ENCODE data around the gene STXBP1.

Gene STXBP1

DNA sequence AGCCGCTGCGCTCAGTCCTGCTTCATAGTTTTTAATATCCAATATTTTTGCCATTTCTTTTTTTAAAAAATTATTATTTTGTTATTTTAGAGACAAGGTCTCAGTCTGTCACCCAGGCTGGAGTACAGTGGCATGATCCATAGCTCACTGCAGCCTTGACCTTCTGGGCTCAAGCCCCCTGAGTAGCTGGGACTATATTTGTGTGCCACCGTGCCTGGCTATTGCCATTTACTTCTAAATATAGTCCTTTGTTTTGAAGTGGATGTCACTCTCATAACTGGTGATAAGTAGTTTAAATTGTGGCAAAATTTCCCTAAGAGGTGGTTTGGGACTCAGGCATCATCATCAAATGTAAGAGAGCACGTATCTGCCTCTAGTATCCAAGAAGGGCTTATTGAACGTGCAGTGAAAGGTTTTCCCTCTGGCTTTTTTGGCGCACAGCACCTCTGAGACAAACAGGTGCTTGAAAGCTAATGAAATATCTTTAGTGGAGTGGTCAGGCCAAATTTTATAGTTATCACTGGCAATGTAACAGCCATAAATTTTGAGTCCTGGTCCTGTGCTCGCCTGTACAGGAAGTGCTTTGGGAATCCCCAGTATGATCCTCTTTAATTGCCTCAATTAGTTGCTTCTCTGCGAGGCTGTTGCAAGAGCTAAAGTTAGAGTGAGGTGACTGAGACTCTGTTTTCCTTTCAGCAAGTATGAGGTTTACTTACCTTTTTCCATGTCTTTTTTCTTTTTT lies 14.8 kb downstream of the STXBP1 start:
- H3K4me3 ChIP-seq (ENCODE audit: low read depth, low read length): no peak overlapping the region
- TF ChIP-seq, protein P1, sequence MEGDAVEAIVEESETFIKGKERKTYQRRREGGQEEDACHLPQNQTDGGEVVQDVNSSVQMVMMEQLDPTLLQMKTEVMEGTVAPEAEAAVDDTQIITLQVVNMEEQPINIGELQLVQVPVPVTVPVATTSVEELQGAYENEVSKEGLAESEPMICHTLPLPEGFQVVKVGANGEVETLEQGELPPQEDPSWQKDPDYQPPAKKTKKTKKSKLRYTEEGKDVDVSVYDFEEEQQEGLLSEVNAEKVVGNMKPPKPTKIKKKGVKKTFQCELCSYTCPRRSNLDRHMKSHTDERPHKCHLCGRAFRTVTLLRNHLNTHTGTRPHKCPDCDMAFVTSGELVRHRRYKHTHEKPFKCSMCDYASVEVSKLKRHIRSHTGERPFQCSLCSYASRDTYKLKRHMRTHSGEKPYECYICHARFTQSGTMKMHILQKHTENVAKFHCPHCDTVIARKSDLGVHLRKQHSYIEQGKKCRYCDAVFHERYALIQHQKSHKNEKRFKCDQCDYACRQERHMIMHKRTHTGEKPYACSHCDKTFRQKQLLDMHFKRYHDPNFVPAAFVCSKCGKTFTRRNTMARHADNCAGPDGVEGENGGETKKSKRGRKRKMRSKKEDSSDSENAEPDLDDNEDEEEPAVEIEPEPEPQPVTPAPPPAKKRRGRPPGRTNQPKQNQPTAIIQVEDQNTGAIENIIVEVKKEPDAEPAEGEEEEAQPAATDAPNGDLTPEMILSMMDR (IDR thresholded peaks at IDR 0.05; ENCODE audit: low read depth, low read length): no peak

DNA sequence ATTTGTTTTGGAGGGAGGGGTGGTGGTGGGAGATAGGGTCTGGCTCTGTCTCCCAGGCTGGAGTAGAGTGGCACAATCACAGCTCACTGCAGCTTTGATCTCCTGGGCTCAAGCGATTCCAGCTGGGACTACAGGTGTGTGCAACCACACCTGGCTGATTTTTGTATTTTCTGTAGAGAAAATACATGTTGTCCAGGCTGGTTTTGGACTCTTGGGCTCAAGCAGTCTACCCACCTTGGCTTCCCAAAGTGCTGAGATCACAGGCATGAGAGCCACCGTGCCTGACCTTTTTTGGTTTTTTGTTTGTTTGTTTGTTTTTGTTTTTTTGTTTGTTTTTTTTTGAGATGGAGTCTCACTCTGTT lies 15.4 kb downstream of the STXBP1 start:
- H3K4me3 ChIP-seq (ENCODE audit: low read depth, low read length): no peak overlapping the region
- TF ChIP-seq, protein P1 (IDR thresholded peaks at IDR 0.05; ENCODE audit: low read depth, low read length): no peak

DNA sequence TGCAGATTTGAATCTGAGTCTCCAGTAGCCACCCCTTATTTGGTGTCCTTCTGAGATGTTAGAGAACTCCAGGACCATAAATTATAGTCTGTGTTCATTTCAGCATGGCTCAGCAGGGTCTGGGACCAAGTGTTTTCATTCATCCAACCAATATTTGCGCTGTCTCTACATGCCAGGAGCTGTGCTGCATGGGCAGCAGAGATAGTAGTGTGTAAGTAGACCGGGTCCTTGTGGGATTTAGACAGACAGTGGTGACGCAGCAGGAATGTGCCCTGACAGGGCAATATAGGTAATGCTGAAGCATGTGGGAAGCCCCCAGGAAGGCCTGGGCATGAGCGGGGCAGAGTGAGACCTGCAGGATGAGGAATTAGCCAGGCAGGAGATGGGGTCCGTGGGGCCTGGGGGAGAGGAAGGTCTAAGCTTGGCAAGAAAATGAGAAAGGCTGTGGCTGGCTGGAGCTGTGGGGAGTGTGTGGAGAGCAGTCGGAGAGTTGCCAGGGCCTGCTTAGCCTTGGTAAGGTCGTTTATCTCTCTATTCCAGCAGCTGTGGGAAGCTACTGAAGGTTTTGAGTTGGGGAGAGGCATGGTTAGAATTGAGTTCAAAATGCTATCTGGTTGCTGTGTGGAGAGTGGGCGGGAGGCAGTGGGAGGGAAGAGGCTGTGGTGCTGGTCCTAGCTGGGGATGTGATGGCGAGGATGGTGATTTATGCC lies 16.8 kb downstream of the STXBP1 start:
- H3K4me3 ChIP-seq (ENCODE audit: low read depth, low read length): no peak overlapping the region
- TF ChIP-seq, protein P1 (IDR thresholded peaks at IDR 0.05; ENCODE audit: low read depth, low read length): no peak

DNA sequence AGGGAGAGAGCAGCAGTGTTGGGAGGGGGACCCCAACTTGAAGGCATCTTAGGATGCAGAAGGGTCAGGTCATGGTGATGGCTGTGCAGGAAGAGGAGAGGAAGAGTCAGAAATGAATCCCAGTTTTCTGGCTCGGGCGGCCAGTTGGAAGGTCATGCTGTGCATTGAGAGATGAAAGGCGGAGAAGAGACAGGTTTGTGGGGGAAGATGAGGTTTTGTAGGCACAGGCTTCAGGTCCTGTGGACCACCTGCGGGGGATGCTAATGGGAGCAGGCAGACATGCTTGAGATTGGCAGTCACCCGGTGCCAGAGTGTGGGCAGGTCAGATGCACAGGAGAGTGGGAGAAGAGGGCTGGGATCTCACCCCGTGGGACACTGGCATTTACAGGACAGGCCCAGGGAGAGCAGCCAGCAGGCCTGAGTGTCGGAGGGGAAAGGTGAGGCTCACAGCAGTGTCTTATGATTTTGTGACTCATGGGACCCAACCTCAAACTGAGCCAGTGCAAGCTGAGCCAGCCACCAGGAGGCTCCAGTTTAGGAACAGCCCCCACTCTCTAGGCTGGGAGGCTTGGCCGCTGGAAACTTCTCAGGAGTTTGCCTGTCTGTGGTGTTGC lies 17.5 kb downstream of the STXBP1 start:
- TF ChIP-seq, protein P1 (IDR thresholded peaks at IDR 0.05; ENCODE audit: low read depth, low read length): no peak

DNA sequence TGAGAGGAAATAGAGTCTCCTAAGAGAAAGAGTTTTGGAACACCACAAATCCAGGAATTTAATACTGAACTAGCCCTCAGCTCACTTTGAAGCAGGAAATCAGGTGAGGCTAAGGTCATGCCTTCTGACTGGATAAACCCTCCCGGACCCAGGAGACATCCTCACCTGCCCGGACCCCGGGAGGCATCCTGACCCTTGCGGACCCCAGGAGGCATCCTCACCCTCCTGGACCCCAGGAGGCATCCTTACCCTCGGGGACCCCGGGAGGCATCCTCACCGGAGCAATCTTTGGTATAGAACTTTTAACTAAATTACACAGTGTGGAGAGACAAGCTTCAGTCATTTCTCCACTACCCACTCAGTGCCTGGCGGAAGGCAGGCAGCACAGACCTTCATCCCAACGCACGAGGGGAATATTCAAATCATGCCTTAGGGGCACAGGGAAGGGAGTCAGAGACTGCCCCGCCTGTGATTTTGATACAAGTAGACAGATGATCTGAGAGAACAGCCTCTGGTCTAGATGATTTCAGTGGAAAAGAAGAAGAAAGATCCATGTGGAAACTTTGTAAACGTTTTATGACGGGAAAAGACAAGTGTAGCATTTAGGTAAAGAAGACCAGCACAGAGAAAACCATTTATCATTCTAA lies 21.3 kb downstream of the STXBP1 start:
- H3K4me3 ChIP-seq (ENCODE audit: low read depth, low read length): no peak overlapping the region
- TF ChIP-seq, protein P1 (IDR thresholded peaks at IDR 0.05; ENCODE audit: low read depth, low read length): no peak

More for the DNA sequence above, 17.5 kb downstream of the STXBP1 start:
- no peak overlapping the region for H3K4me3 ChIP-seq (ENCODE audit: low read depth, low read length)

DNA sequence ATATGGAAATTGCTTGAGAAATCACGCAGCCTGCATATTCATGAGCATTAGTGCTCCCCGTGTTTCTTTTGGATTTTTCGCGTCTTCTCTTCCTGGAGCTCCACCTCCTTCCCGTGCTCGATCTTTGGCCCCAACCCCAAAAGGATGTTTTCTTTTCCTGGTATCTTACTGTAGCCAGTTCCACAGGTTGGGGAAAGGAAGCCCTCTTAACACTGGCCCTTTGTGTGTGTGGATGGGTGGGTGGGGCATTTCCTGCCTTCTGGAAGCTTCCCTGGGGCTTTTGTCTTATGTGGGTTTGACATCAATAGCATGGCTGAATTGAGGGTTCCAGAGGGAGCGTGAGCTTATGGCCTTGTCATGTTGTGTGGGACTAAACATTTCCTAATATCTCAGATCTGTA lies 21.9 kb downstream of the STXBP1 start:
- H3K4me3 ChIP-seq (ENCODE audit: low read depth, low read length): no peak overlapping the region
- TF ChIP-seq, protein P1 (IDR thresholded peaks at IDR 0.05; ENCODE audit: low read depth, low read length): no peak
